NCI-H526 treated with DMSO at 0.1 percent for 48 hours (cell line): ENCODE results near the gene ZNF397.

Source experiments
- DNase-seq: peaks from one replicate; lab custom pipeline; 2025; lab: John Stamatoyannopoulos, UW

ZNF397 gene

DNA sequence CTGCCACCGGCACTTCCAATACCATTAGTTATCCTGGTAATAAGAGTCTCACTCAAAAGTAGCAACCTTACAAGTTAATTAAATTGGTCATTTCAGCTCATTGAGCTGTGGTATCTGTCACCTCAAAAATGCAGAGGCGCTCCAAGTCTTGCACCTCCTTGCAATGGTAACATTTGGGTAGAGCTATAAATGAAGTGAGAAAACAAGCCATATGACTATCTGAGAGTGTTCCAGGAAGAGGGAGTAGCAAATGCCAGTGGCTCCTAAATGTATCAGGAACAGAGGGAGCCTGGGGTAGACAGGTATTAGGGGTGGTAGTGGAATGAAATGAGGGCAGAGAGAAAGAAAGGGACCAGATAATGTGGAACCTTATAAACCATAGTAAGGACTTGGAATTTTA, 55.2 kb downstream of the ZNF397 start:
- DNase-seq: no peak

DNA sequence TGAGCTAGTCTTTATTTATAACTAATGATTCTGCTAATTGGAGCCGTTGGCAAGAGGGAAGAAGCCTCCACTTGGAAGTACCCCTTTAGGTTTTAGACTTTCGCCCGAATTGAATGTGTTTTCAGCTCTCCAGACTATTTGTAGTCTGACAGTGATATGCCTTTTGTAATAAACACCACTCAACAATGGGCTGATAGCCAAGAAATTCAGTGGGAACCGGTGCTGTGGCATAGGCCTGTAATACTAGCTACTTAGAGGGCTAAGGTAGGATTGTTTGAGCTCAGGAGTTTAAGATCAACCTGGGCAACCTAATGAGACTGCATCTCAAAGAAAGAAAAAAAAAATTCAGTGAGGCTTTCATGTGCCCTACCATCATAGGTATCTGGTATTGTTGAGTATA, 62.8 kb downstream of the ZNF397 start:
- DNase-seq: no peak

DNA sequence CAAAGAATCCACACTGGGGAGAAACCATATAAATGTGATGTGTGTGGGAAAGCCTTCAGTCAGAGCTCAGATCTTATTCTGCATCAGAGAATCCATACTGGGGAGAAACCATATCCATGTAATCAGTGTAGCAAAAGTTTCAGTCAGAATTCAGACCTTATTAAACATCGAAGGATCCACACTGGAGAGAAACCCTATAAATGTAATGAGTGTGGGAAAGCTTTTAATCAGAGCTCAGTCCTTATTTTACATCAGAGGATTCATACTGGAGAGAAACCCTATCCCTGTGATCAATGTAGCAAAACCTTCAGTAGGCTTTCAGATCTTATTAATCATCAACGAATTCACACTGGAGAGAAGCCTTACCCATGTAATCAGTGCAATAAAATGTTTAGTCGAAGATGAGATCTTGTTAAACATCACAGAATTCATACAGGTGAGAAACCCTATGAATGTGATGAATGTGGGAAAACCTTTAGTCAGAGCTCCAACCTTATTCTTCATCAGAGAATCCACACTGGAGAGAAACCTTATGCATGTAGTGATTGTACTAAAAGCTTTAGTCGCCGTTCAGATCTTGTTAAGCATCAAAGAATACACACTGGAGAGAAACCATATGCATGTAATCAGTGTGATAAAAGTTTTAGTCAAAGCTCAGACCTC, 65.9 kb downstream of the ZNF397 start:
- DNase-seq: no peak
